Hypothalamus (tissue), 51 donors: Measurements from ENCODE around the gene RIC8B.

Experiments
- DNase-seq, 51 donors: peaks; one replicate each; lab custom pipeline; 2025; lab: John Stamatoyannopoulos, UW

Gene RIC8B

DNA sequence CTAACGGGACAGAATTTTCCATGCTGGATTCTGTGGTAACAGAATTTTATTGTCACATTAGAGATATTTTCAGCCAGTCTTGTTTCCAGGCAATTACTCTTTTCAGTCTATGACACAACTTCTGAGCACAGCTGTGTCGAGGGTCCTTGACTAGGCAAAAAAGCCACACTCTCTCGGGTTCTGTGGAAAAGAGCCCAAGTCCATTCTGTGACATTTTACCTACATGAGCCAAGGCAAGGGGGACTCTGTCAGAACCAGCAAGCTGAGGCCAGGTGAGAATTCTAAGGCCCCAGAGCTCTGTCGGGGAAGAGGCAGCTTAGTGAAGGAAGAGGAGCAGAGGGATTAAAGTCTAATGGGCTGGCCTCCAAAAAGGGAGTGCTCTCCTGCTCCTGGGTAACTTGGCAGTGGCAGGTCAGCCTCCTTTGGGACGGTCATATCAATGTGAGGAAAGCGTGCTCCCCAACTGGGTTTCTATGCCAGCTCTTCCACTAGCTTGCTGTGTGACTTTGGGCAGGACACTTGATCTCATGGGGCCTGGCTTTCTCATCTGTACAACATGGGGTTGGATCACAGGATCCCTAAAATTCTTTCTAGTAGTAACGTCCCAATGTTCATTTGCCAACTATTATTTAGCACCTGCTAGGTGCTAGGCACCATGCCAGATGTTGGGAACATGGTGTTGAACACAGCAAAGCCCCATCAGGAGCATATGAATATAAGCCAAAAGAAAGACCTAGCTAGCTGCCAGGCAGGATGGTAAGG is 16.0 kb upstream of the RIC8B start:
- no peak for DNase-seq

DNA sequence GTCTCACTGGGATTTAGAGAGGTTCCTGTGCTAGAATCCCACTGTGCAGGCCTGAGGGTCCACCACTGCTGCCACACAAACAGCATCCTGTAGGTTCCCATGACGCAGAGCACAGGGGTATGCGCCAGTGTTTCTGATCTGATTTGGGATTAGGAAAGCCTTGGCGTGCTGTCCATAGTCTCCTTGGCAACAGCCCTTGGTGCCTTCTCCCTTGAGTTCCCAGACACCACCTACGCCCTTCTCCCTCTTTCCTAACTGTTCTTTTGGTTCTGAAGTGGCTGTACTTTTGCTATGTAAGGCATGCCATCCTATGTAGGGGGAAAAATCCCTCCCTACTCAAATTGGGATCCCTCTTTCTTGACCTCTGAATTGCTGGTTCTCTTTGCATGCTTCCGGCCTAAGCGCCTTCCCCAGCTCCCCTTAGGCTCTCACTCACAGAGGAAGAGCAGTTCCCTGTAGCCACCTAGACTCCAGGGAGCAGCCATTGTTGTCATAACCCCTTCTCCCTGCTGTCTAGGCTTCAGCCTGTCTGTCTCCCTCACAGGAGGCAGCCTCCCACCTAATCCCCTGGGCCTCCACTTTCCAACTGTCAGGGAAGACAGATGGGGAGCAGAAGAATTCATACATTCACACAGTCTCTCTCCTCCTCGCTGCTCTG is 14.8 kb upstream of the RIC8B start:
- peak in 9 of 51 donors; percentile 4 to 32 (median 25) for DNase-seq

DNA sequence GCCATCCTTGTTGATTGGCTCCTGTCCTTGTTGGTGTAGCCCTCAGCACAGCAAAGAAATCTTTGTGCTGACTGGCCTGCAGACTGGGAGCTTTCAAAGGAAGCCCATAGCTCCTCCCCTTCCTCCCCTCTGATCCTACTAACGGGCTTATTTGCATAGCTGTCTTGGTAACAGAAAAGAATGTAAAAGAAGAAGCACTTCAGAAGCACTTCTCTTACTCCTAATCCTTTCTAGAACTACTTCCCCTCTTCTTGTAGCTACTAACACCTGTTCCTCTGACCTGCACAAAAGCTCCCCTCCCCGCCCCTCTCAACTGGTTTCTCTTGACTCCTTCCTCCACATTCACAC is 14.3 kb upstream of the RIC8B start:
- peak in 12 of 51 donors; percentile 6 to 68 (median 27) for DNase-seq

DNA sequence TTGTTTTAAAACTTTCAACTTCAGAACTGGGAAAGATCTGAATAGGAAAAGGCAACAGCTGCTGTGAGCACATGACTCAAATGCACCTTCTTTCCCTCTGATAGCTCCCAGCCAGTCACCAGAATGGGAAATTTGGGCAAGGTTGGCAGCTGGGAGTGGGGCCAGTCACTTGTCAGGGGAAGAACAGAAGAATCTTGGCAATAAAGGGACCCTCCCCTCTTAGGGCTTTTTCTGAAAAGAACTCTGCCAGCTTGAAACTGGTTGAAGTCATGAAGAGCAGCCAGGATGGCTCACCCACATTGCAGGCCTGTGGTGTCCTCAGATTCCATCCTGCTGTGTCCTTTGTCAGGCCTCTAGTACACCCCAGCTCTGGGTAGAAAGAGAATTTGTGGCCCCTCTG is 10.3 kb upstream of the RIC8B start:
- DNase-seq = peak in 6 of 51 donors; percentile 4 to 14 (median 10)

DNA sequence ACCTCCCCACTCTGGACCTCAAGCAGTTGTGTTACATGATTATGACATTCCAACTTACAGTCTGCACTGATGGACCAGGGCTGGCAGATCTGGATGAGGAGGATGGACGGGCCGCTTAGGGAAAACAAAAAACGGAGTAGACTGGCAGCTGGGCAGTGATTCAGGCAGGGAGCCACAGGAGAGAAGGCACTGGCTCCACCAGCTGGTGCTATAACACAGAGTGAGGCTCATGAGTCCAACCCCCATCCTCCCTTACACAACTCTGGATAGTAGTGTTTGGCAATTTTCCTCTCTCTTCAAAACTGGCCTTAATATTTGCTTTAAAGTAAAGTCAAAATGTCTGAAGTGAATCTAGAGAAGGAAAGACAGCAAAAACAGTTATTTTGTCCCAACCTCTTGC is 9.7 kb upstream of the RIC8B start:
- DNase-seq = peak in 16 of 51 donors; percentile 6 to 46 (median 14)

DNA sequence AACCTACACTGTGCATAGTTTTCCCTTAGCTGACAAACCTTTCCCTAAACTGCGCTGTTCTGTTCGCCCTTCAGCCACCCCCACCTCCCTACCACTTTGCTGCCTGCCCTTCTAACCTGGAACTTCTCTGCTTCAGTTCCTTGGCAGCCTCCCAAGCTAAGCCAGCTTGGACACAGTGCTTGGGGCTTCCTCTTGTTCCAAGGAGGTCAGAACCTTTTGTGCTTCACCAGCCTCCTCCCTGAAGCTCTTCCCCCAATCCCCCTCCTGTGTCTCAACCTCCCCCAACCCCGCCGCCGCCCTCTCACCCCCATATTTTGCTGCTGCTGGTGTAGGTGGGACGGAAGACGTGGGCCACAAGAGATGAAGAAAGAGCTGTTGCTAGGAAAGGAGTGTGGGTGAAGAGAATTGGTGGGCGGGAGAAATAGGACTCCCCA is 8.1 kb upstream of the RIC8B start:
- DNase-seq = peak in 26 of 51 donors; percentile 7 to 63 (median 33)

DNA sequence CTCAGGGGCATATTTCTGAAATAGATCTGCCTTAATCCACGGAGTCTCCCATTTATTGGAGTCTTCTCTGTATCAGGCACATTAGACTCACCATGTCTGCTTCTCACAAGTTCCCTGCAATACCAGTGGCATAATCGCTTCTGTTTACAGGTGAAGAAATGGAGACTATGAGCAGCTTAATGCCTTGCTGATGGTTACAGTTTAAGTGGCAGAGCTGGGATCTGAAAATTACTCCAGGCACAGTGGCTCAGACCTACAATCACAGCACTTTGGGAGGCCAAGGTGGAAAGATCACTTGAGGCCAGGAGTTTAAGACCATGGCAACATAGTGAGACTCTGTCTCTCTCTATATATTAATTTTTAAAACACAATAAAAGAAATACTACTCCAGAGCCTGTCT is 7.3 kb upstream of the RIC8B start:
- peak in 1 of 51 donors; percentile 25 for DNase-seq

DNA sequence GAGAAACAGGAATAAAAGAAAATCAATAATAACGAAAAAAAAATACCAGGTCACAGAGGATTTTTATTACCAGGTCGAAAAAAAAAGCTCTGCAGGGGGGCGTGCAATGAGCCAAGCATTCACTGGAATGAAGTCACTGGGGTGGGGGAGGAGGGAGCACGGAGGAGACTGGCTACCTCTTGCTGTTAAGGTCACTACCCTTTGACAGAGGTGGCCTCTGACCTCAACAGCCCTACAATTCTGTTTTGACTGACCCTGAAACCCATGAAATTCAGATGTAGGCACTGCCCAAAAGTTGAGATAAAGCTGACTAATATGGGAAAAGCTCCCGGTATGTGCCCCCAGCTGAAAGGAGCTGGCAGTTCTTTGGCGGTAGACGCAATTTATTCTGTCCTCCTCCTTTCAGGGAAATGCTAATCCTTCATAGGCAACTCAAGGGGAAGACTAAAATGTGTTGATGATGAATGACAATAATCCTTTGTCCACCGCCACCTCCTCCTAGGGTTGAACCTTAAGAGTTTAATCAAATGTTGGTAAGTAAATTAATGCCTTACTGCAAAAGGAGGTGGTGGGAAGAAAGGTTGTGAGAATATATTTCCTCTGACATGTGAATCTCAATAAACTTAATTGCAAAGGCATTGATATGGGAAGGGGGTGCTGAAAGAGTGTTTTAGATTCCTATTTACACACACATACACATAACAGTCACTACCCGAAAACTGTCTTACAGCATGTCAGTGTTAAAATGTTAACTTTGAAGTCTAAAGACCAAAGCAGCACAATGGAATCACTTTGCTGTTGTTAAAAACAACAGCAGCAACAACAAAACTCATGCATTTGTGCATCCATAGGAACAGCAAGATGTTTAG is 6.3 kb upstream of the RIC8B start:
- DNase-seq = peak in 5 of 51 donors; percentile 5 to 42 (median 7)

DNA sequence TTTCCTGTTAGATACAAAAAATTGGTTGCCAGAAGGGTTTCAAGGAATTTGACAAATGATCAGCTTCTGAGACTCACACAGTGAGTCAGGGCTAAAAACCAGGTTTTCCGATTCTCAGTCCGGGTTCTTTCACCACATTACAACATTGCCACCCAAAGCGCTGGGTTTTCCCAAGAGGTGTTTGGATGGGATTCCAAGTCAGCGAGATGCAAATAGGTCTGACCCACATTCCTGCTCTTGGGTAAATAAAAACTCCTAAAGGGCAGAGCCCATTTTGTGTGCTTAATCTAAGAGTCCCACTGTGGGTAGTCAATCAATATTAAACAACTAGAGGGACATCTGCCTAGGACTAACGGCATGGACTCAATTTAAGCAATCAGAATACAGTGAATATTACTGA is 5.4 kb upstream of the RIC8B start:
- DNase-seq = peak in 5 of 51 donors; percentile 2 to 43 (median 12)

DNA sequence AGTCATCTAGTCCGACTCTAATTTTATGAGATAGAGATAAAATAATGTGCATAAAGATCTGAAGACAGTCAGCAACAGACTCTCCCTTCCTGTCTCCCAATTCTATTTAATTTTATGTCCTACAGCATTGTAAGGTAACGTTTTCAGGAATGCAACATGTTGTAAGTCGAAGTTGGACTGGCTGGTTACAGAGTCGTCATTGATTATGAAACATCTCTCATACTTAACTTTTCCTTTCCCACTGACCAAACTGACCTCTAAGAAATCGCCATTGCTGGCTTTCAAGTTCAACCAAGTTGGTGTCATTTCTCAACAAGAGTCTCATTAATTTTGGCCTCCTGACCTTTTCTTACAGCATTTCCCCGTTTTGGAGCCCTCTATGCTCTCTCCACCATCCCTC is 4.9 kb upstream of the RIC8B start:
- DNase-seq = no peak

DNA sequence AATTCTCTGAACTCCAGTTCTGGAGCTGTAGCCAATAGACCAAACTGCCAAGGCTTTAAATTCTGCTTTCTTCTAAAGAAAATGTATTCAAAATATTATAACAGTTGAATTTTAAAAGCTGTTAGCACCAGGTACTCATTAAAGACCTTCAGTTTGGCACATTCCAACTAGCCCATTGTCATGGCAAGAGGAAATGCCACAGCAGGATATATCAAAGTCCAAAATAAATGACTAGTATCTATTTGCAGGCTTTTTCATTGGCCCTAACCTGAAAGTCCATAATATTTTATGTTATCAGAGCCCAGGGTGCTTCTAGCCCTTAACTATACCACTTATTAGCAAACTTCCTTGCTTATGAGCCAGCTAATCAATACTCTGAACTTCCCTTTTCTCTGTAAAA is 3.1 kb upstream of the RIC8B start:
- no peak for DNase-seq

DNA sequence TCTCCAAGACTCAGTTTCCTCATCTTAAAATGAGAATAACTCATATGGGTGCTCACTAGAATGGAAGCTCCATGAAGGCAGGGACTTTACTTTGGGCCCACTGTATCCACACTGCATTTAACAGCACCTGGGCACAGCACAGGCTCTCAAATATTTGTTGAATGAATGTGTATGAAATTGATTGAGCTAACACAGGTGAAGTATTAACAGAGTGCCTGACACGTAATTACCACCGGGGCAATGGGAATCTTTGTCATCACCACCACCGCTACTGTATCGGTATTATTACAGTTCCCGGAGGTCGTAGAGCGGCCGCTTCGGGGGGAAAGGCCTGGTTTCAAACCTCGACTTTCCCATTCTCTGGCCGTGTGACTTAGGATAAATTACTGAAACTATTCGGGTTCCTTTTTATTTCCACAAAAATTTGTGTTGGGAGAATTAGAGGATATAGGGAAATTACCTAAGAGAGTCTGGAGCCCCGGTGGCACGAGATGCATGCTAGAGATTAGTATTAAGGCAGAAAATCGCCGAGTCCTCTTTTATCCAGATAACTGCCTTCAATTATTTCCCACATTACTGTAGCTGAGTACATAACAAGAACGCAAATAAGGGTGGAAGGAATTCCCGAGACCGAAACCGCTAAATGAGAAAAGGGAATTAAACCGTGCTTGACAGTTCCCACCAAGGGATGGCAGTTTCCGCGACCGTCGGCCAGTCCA is 1.0 kb upstream of the RIC8B start:
- no peak for DNase-seq

DNA sequence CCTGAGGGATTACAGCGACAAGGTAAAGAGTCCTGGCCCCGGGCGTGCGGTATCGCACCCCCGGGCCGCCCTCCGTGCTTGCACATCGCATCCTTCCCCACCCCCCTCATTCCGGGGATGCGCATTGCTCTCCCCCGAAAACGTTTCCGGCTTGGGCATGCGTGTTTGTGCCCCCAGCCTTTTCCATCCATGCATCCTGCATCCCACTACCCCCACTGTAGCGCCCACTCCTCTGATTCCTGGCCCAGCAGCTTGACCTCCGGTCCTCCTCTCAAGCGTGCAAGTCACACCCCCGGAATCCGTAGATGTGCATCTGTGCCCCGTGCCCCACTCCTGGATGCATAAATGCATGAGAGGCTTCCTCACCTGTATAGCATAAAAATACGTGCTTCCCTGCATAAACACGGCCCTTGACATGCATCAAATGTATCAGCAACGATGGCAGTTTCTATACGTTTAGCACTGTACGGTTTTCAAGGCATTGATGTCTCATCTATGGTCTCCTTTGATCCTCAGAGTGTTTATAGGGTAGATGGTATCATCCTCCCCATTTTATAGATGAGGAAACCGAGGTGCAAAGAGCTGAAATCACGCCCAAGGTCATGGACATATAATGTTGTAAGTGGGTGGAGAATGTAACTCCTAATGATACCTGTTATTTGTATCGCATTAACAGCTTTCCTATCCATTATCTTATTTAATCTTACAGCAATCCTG is 484 bp downstream of the RIC8B start:
- peak in 6 of 51 donors; percentile 54 to 64 (median 61) for DNase-seq

DNA sequence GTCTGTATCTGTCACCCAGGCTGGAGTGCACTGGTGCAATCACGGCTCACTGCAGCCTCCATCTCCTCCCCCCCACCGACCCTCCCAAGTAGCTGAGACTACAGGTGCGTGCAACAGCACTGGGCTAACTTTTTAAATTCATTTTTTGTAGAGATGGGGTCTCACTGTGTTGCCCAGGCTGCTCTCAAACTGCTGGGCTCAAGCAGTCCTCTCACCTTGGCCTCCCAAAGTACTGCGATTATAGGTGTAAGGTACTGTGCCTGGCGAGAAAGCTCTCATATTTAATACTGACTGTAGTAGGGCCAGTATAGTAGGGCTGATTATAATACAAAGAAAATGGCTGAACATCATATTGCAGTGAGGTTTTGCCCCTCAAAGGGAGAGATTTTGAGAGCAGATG is 2.4 kb downstream of the RIC8B start:
- DNase-seq = no peak

DNA sequence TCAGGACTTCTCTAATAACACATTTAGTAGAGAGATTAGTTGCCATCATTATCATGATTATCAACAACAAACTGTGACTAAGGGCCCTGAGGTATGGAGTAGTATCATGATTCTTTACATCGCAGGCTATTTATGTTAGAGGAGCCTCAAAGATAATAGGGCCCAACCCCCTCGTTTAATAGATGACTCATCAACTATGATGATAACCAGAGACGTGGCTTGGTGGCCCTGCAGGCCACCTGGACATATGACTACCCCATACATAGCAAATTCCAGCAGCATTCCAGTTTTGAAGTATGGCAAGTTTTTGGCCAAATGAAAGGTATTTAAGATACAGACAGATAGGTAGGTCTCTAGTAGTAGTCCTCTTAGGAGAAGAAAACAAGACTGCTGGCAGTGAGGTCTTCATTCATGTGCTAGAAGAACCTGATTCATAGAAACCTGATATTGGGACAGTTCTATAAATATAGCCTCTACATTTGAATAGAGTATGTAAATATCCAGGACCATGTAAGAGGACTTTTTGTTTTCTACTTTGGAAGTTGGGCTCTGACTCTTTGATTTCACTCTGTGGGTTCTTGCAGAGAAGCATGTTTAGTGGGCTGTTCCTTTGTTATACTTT is 5.6 kb downstream of the RIC8B start:
- no peak for DNase-seq

DNA sequence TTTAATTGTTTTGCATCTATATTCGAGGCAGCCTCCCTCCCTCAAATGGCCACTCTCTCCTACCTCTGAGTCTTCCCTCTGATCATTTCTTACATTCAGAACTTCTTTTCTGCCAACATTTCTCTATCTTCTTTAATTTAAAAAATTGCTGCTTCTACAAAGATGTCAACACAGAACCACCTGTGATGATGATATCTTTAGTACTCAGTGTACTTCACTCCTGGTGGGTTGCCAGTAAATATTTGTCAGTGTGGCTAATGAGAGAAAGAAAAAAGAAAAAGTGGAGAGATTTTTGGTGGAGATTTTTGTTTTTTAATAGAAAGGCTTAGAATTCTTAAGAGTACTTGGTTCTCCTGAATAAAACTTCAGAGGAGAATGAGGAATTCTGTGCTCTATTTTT is 8.1 kb downstream of the RIC8B start:
- DNase-seq = no peak

DNA sequence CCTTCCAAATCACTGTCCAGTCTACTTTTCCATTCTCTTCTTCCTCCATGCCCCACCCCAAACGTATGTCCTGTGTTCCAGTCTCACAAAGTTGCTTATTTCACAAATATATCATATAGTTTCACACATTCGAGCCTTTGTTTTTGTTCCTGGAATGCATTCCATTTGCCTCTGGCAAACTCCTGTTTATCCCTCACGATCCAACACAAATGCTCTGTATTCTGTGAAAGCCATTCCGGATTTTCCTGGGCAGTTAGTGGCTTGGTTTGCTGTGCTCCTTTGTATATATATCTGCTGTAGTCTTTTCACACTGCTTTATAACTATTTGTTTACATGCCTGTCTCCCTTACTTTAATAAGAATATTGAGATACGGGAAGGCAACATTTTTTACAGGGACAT is 9.0 kb downstream of the RIC8B start:
- no peak for DNase-seq

DNA sequence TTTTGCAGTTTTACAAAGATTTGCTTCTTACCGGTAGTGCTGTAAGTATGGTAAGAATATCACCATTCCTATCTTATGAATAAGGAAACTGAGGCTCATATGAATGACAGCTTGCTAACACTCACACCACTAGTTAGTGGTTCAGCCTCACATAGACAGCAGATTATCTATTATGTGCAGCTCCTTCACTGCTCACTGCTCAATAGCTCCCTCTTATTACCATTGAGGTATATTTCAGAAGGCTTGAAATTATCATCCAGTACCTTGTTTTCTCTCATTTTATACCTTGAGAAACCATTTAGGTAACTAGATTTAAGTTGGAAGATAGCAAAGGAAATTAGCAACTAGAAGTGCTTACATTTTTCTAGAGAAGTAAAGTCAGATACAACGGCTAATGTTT is 15.5 kb downstream of the RIC8B start:
- no peak for DNase-seq

DNA sequence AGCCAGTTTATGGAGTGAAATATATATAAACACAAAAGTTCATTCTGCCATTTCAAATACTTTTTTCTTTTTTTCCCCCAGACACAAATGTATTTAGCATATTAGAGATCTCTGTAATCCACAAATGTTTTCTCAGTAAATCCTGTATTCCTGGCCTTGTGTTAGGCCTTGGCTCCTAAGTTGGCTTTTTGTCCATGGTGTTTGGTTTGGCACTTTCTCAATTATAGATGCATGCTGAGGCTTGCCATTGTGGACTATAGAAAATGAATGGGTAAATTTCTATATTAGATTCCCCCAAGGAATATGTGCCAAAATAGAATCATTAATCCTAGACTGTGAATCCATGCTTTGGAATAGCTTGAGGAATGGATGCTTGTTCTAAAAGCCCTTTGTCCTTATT is 17.0 kb downstream of the RIC8B start:
- no peak for DNase-seq

DNA sequence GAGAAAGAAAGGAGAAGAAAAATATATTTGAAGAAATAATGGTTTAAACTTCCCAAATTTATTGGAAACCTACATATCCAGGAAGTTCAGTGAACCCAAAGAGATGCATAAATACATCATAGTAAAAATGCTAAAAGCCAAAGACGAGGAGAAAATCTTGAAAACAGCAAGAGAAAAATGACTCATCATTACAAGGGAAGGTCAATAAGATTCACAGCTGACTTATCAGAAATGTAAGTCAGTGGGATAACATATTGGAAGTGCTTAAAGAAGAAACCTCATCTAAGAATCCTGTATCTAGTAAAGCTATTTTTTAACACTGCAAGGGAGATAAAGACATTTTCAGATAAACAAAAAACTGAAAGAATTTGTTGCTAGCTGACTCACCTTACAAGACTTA is 19.9 kb downstream of the RIC8B start:
- DNase-seq = no peak
